WI38 (cell line): Measurements from ENCODE around the gene SEZ6.

ENCODE experiments used
- H3K4me3 ChIP-seq: 2 replicates; pipeline ENCODE4 v1.5.1; 2011; ENCODE audit warnings: low read depth, mild to moderate bottlenecking, control low read depth, low read length
- TF ChIP-seq, protein P1 (sequence below): IDR thresholded peaks from 2 replicates; pipeline ENCODE4 v1.5.1; 2012; ENCODE audit warnings: low read depth, mild to moderate bottlenecking, control low read depth, low read length

Gene SEZ6

GRCh38 chr17:28954886-28955285 lies 50.9 kb downstream of the SEZ6 start:
- H3K4me3 ChIP-seq = no peak overlapping the region
- TF ChIP-seq, protein P1, sequence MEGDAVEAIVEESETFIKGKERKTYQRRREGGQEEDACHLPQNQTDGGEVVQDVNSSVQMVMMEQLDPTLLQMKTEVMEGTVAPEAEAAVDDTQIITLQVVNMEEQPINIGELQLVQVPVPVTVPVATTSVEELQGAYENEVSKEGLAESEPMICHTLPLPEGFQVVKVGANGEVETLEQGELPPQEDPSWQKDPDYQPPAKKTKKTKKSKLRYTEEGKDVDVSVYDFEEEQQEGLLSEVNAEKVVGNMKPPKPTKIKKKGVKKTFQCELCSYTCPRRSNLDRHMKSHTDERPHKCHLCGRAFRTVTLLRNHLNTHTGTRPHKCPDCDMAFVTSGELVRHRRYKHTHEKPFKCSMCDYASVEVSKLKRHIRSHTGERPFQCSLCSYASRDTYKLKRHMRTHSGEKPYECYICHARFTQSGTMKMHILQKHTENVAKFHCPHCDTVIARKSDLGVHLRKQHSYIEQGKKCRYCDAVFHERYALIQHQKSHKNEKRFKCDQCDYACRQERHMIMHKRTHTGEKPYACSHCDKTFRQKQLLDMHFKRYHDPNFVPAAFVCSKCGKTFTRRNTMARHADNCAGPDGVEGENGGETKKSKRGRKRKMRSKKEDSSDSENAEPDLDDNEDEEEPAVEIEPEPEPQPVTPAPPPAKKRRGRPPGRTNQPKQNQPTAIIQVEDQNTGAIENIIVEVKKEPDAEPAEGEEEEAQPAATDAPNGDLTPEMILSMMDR = no peak

DNA sequence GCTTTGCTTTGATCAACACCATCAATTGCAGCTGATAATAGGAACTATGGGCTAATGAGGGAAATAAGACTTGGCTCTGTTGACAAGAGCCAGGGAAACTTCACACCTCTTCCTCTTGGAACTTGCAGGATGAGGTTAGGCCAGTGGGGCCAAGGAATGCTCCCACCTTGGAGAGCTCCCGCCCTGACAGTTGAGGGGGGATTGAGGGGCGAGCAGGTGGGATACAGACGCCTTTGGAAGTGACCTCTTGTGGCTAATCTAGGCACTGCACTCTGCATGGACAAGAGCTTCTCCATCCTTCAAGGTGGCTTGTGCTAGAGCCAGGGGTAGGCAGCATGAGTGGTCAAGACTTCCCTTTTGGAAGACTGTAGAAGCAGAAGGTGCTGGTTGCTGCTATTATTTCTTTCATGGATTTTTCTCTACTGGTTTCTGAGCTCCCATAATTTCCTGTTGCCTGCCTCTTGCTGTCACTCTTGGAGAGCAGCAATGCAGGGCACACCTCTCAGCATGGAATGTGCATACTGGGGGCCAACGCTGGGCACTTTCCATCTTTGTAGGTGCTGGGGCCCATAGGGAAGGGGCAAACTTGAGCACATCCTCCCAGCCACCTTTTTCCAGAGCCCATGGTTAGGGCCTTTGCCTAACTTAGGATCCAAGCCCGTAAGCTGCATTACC lies 52.3 kb downstream of the SEZ6 start:
- H3K4me3 ChIP-seq = no peak overlapping the region
- TF ChIP-seq, protein P1 = peak; percentile 90

DNA sequence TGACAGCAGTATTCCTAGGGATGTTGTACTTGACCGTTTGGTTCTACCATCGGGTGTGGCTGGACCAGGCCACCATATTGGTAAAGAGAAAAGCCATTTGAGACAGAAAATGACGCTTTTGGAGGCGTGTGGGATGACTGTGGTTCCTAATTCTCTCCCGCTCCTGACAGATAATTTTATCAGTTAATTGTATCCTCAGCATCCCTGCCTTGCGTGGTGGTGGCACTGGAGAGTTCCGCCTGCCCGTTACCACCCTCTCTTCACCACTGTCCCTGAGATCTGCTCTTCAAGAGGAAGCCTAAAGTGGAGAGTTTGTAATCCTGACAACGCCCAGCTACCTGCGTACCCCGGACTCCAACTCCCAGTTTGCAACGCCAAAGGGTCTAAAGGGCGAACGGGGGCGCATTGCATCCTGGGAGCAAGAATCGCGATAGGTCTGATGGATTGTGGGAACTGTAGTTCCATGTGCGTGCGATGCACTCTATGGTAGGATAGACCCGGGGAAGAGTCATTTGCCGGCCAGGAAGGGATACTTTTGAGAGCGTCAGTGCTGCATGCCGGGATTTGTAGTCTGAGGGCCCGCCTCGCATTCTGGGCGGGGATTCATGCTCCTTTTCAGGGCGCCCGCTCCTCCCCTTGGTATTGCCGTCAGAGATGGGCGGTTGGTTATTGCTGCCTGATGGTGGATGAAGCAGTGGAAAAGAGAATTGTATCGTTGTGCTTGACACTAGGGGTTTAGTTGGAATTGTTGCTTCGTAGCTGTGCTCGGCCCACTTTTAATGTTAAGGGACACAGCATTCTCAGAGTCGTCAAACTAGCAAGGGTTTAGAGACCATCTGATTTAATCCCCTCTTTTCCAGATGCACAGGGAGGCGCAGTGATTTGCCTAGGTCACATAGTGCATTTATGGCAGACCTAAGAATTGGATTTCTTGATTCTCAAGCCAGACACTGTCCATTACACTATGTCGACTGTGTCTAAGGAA lies 53.5 kb downstream of the SEZ6 start:
- TF ChIP-seq, protein P1 = no peak
- peak overlapping the region; percentile 74 for H3K4me3 ChIP-seq

GRCh38 chr17:28951428-28951990 lies 54.3 kb downstream of the SEZ6 start, which contains the start of gene PHF12:
Gene PHF12 (minus strand): TSS chr17:28951518. CDS start chr17:28950960, 558 bp downstream.
- peak within 1 kb of the TSS; percentile 83 for H3K4me3 ChIP-seq
- TF ChIP-seq, protein P1 = no peak

DNA sequence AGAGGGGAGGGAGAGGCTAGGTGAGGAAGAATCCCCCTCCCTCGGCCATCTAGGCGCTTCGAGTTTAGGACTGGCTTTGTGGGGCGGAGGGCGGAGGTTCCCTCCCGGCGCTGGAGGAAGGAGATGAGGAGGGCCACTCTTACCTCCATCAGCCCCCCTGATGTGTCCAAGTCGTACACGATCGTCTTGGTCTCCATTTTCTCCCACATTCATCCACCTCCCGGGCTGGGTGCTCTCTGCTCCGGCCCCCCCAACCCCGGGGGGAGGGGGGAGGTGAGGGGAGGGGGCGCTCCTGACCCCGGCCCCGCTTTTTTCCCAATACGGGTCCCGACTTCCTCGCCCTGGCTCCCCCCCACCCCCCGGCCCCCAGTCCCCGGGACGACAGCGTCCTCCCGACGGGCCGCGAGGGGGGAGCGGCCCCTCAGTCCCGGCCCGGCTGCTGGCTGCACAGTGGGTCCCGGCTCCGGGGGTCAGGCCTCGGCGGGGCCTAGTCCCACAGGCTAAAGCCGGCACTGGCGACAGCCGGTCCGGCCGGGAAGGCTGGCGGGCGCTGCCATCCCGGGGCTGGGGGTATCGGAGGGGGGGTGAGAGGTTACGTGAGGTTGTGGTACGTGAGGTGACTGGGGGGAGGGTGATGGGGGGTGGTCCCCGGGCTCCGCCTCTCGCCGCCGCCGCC lies 54.9 kb downstream of the SEZ6 start:
- H3K4me3 ChIP-seq = peak overlapping the region; percentile 83
- TF ChIP-seq, protein P1 = no peak

DNA sequence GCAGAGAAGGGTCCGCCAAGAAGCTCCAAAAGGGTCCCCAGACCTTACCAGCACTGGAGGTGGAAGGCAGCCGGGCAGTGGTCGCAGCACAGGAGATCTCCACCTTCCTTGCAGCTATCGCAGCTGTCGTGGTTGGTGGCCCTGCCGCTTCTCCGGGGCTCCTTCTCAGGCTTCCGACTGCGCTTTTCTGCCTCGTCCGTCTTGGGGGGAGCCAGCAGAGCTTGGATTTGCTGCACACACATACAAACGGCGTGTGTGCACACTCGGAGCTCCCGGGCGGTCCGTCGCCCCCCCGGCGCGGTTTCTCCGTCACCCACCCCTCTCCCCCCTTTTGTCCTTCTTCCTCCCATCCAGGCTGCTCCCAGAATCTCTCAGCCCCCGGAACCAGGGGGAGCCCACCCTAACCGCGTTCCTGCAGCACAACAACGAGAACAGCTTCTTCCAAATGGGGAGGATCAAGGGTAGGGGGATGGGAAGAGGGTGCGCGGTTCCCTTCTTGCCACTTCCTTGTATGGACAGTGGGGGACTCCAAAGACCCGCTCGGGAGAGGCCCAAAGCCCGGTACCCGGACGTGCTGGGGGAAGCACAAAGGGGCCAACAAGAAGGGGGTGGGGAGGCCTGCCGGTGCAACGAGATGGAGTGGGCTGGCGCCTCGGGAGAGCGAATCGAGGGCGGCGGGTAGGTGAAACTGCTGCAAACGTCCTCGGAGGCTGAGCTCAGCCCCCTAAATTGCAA lies 55.6 kb downstream of the SEZ6 start:
- TF ChIP-seq, protein P1 = no peak
- H3K4me3 ChIP-seq = peak overlapping the region; percentile 83
